RWPE1 (cell line): ENCODE data around the gene WHAMM.

Source experiments
- CTCF ChIA-PET: fragments of 350-600 bp; sonication (Branson Sonifier 250); formaldehyde crosslinking; extraction: SDS; loops from one replicate; lab custom pipeline; 2021; lab: Yijun Ruan, JAX
- POLR2A ChIA-PET: fragments of 400-600 bp; formaldehyde crosslinking; extraction: SDS; loops from one replicate; lab custom pipeline; 2020; ENCODE audit warnings: antibody characterized with exemption; ENCODE audit not compliant: low non-redundant PET; lab: Yijun Ruan, JAX
- DNase-seq: peaks from one replicate; pipeline ENCODE4 v3.0.0; 2012; ENCODE audit warnings: low spot score
- H3K27ac ChIP-seq: fragments of 450-650 bp; 2 replicates; pipeline ENCODE4 v1.5.1; 2017
- TF ChIP-seq, protein P1 (sequence below): fragments of 450-650 bp; conservative IDR thresholded peaks from 2 replicates; pipeline ENCODE4 v1.5.1; 2017; ENCODE audit warnings: low read depth, mild to moderate bottlenecking

WHAMM gene

DNA sequence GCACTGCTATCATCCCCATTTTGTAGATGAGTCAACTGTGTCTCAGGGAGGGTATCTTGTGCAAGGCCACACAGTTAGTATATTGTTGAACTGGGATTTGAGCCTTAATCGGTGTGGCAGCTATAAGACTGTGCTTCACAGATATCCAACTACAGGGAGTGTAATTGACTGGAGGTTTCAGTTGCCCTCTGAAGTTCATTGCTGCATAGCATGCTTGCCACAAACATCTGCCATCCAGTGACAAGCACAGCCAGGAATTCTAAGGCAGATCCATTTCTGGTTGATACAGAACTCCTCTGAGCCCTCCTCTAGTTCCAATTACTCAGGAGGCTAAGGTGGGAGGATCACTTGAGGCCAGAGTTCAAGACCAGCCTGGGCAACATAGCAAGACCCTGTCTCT is 19.9 kb upstream of the WHAMM start:
- DNase-seq: no peak

DNA sequence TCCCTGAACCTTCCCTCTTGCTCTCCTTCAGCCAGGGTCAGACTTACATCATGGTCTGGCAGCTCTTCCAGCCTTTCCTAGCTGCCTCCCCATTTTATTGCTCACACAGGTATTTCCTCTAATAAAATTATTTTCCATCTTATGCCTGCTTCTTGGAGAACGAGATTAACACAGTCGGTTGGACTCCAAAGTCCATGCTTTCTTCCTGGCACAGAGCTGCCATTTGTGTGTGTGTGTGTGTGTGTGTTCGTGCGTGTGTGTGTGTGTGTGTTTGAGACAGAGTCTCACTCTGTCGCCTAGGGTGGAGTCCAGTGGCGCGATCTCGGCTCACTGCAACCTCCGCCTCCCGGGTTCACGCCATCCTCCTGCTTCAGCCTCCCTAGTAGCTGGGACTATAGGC is 19.1 kb upstream of the WHAMM start:
- DNase-seq: no peak
- POLR2A ChIA-PET: no interaction called here
- TF ChIP-seq, protein P1, sequence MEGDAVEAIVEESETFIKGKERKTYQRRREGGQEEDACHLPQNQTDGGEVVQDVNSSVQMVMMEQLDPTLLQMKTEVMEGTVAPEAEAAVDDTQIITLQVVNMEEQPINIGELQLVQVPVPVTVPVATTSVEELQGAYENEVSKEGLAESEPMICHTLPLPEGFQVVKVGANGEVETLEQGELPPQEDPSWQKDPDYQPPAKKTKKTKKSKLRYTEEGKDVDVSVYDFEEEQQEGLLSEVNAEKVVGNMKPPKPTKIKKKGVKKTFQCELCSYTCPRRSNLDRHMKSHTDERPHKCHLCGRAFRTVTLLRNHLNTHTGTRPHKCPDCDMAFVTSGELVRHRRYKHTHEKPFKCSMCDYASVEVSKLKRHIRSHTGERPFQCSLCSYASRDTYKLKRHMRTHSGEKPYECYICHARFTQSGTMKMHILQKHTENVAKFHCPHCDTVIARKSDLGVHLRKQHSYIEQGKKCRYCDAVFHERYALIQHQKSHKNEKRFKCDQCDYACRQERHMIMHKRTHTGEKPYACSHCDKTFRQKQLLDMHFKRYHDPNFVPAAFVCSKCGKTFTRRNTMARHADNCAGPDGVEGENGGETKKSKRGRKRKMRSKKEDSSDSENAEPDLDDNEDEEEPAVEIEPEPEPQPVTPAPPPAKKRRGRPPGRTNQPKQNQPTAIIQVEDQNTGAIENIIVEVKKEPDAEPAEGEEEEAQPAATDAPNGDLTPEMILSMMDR: no peak
- no peak overlapping the region for H3K27ac ChIP-seq
- CTCF ChIA-PET: interaction anchor here (0.6 kb wide), 1 partner anchor 38 kb away, joined by 5 read pairs; no protein-coding TSS in a partner anchor

More for the DNA sequence above, 19.9 kb upstream of the WHAMM start:
- no peak overlapping the region for H3K27ac ChIP-seq
- ChIA-PET POLR2A (no interaction called here), CTCF (no interaction called here)
- TF ChIP-seq, protein P1: no peak

DNA sequence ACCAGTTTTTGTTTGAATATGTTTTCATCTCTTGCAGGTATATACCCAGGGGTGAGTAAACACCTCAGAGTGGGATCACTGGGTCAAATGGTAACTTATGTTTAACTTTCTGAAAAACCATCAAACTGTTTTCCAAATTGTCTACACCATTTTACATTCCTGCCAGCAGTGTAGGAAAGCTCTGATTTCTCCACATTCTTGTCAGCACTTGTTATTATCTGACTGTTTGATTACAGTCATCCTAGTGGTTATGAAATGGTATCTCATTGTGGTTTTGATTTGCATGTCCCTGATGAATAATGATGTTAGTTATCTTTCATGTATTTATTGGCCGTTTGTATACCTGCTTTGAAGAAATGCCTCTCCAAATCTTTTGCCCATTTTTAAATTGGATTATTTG is 17.4 kb upstream of the WHAMM start:
- no peak overlapping the region for H3K27ac ChIP-seq
- ChIA-PET CTCF (interaction anchor here (0.7 kb wide), 1 partner anchor 21 kb away, joined by 3 read pairs; no protein-coding TSS in a partner anchor), POLR2A (no interaction called here)
- TF ChIP-seq, protein P1: no peak
- DNase-seq: no peak

DNA sequence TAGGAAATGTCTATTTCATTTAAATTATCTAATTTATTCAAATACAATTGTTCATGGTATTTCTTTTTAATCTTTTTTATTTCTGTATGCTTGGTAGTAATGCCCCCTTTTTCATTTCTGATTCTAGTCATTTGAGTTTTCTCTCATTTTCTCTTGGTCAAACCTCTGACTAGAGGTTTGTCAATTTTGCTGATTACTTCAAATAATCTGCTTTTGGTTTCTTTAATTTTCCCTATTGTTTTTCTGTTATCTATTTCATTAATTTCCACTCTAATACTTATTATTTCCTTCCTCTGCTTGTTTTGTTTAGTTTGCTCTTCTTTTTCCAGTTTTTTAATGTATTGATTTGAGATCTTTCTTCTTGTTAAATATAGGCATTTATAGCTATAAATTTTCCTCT is 15.7 kb upstream of the WHAMM start:
- no peak overlapping the region for H3K27ac ChIP-seq
- TF ChIP-seq, protein P1: no peak
- CTCF ChIA-PET: no interaction called here
- no peak for DNase-seq
- POLR2A ChIA-PET: no interaction called here

DNA sequence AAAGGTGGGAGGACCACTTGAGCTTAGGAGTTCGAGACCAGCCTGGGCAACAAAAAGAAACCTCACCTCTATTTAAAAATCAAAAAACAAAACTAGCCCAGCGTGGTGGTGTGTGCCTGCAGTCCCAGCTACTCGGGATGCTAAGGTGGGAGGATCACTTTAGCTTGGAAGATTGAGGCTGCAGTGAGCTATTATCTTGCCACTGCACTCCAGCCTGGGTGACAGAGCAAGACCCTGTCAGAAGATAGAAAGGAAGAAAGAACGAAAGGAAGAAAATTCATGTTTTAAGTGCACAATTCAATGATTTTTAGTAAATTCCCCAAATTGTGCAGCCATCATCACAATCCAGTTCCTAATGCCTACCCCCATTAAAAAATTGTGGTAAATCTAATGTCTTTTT is 11.3 kb upstream of the WHAMM start:
- ChIA-PET CTCF (interaction anchor here (0.7 to 0.9 kb wide), 2 partner anchors 51 to 389 kb away, joined by 3 to 6 read pairs; no protein-coding TSS in a partner anchor), POLR2A (no interaction called here)
- no peak overlapping the region for H3K27ac ChIP-seq
- no peak for DNase-seq
- TF ChIP-seq, protein P1: no peak

DNA sequence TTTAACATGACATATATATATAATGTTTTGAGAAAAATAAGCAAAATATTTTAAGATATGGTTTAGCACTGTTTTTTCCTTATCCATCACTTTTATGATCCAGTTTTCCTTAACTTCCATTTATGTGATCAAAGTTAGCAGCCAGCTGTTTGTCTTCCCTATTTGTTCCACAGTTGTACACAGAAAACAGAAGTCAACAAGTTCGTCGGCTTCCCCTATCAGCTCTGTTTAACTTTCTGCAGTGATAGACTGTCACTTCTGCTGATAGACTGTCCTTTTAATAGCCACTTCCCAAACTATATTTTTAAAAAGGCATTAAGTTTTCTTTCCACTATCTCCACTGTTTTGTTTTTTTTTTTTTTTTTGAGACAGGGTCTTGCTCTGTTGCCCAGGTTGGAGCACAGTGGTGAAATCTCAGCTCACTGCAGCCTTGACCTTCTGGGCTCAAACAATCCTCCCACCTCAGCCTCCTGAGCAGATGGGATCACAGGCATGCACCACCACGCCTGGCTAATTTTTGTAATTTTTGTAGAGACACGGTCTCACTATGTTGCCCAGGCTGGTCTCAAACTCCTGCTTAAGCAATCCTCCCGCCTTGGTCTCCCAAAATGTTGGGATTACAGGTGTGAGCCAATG is 10.8 kb upstream of the WHAMM start:
- POLR2A ChIA-PET: no interaction called here
- no peak overlapping the region for H3K27ac ChIP-seq
- DNase-seq: no peak
- CTCF ChIA-PET: interaction anchor here (0.7 to 0.9 kb wide), 2 partner anchors 51 to 389 kb away, joined by 3 to 6 read pairs; no protein-coding TSS in a partner anchor
- TF ChIP-seq, protein P1: no peak
